Adrenal gland (tissue), 12 donors: ENCODE results near the gene COL4A1. TPM values are rescaled to one million over a fixed set of nuclear protein-coding genes. Genes with fewer than 3 reads are reported as not detected.
A peak's percentile ranks its signal among the peaks of the same experiment; 100 is the strongest.

Experiments
- DNase-seq, 7 donors: peaks; one replicate each; pipeline ENCODE4 v3.0.0-alpha.2; 2019 to 2020
- H3K27ac ChIP-seq, 5 donors: fragments of 200-600 bp; sonication (generic) in 4 of 5; 1 replicate in 3 of 5; 2 replicates in 2 of 5; pipeline versions ENCODE4 v1.5.1 to v1.8.0; 2016 to 2020; ENCODE audit warnings: mild to moderate bottlenecking in 1 of 5
- H3K27me3 ChIP-seq: fragments of 200-600 bp; 2 replicates; pipeline ENCODE4 v1.8.0; 2021
- H3K36me3 ChIP-seq, 2 donors: fragments of 200-600 bp; replicated peaks in 1 of 2; 1 replicate in 1 of 2; 2 replicates in 1 of 2; pipeline versions ENCODE4 v1.5.1 to v1.8.0; 2018 to 2022
- H3K4me1 ChIP-seq, 2 donors: fragments of 200-600 bp; replicated peaks in 1 of 2; 1 replicate in 1 of 2; 2 replicates in 1 of 2; pipeline versions ENCODE4 v1.5.1 to v1.8.0; 2018 to 2021
- H3K4me3 ChIP-seq, 4 donors: fragments of 200-600 bp; sonication (generic) in 3 of 4; one replicate each; pipeline ENCODE4 v1.5.1; 2016 to 2018
- H3K9me3 ChIP-seq, 3 donors: fragments of 200-600 bp; sonication (generic) in 1 of 3; replicated peaks in 1 of 3; 1 replicate in 2 of 3; 2 replicates in 1 of 3; pipeline versions ENCODE4 v1.5.1 to v1.8.0; 2016 to 2021
- POLR2A ChIP-seq, 2 donors: fragments of 450-650 bp; IDR thresholded peaks; one replicate each; pipeline ENCODE4 v1.6.1; 2017; ENCODE audit warnings: antibody characterized with exemption in 2 of 2, mild to moderate bottlenecking in 2 of 2, moderate library complexity in 1 of 2
- WGBS, 4 donors: extraction: QIAGEN DNeasy Blood & Tissue Kit in 2 of 4; methylation state at CpG; one replicate each; pipeline versions ENCODE4 v1.1.5 to v1.1.7; 2013 to 2017; 5-methylcytosine and 5-hydroxymethylcytosine counted together
- intact Hi-C, 2 donors: fragments of 100-400 bp; cut with DNase I; formaldehyde crosslinking; loops; one replicate each; pipeline versions ENCODE4 v1.14.1 to v1.15.0; 2022 to 2023
- polyA plus RNA-seq, 3 donors: library from polyadenylated mRNA; stranded (reverse); fragments of 200-250 nt in 2 of 3; fragments of 350-450 nt in 1 of 3; fragmentation: Illumina TruSeq in 1 of 3; extraction: RNeasy Lipid Tissue Mini Kit (QIAGEN cat#74804) in 1 of 3; gene quantifications; one replicate each; pipeline ENCODE4 v1.2.3, GENCODE V29; 2013 to 2014
- total RNA-seq, 9 donors: library from RNA; depleted of rRNA in 4 of 9; stranded (reverse); fragments of >200 nt in 4 of 9; fragments of 120-200 nt in 1 of 9; fragmentation: NEBNext Ultra II Directional in 1 of 9; extraction: Animal tissue kit (Norgen Biotek cat#: 25700) in 1 of 9; gene quantifications; one replicate each; pipeline versions ENCODE4 v1.1.0 to v1.2.4, GENCODE V29; 2013 to 2023
- TF ChIP-seq, protein P1 (sequence below), 6 experiments: fragments of 450-650 bp in 4 of 6; fragments of 200-600 bp in 2 of 6; sonication (generic) in 1 of 6; IDR thresholded peaks; 1 replicate in 5 of 6; 2 replicates in 1 of 6; pipeline versions ENCODE4 v1.5.1 to v1.8.0; 2016 to 2021; ENCODE audit warnings: antibody characterized with exemption in 6 of 6, mild to moderate bottlenecking in 2 of 6, moderate library complexity in 1 of 6
- donor health status: healthy with polysubstance abuse.
- donor health status: Bipolar disorder and iron deficiency.
- donor health status: DM: yes; HTN: yes; CAD: no.
- donor health status: DM: no; HTN: no; CAD: no.
- donor health status: DM: no; HTN: no; CAD: no.
- donor health status: DM: yes; HTN: yes; CAD: no.

Gene COL4A1
- total and polyA plus RNA-seq, 12 donors: 62.4 to 364 (median 183) TPM

DNA sequence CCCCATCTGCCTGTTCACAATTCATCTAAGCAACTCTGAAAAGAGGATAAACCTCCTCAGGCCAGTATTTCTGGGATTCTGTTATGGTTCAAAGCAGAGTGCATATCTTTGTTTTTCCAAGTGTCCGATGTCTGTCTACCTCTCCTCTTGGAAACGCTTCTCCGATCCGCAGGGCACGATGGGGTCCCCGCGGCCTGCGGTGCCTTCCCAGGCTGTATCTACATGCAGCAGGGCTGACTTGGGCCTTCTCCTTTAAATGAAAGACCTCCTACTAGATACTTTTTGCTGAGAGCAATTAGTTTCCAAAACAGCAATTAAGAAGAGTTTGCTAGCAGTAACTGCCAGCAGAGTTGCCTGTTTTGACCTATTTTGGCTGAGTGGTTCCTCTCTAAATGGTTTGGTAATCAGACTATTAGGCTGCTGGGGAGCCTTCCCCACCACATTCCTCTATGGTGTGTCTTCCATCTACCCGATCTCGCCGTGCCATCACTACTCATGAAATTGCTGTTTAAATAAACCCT is 23.6 kb upstream of the COL4A1 start:
- intact Hi-C loops: no loop called here
- peak in 2 of 7 donors; percentile 11 to 46 for DNase-seq
- H3K27ac ChIP-seq: peak overlapping the region in 2 of 5 donors; percentile 18 to 58
- H3K4me1 ChIP-seq: no peaks in the 10 kb centered on the region
- H3K36me3 ChIP-seq: no peaks in the 10 kb centered on the region
- no peak overlapping the region for H3K4me3 ChIP-seq
- no peaks in the 10 kb centered on the region for H3K27me3 ChIP-seq
- WGBS, 4 donors: 74 to 94% (median 89%) methylated on average over 11 of the region's 11 CpGs
- no peak for TF ChIP-seq POLR2A (IDR thresholded peaks at IDR 0.05)
- TF ChIP-seq, protein P1, sequence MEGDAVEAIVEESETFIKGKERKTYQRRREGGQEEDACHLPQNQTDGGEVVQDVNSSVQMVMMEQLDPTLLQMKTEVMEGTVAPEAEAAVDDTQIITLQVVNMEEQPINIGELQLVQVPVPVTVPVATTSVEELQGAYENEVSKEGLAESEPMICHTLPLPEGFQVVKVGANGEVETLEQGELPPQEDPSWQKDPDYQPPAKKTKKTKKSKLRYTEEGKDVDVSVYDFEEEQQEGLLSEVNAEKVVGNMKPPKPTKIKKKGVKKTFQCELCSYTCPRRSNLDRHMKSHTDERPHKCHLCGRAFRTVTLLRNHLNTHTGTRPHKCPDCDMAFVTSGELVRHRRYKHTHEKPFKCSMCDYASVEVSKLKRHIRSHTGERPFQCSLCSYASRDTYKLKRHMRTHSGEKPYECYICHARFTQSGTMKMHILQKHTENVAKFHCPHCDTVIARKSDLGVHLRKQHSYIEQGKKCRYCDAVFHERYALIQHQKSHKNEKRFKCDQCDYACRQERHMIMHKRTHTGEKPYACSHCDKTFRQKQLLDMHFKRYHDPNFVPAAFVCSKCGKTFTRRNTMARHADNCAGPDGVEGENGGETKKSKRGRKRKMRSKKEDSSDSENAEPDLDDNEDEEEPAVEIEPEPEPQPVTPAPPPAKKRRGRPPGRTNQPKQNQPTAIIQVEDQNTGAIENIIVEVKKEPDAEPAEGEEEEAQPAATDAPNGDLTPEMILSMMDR (IDR thresholded peaks at IDR 0.05): no peak
- H3K9me3 ChIP-seq: no peaks in the 10 kb centered on the region

- TF ChIP-seq, protein P1 (IDR thresholded peaks at IDR 0.05): no peak
- TF ChIP-seq POLR2A (IDR thresholded peaks at IDR 0.05): no peak
- intact Hi-C loops: no loop called here
- WGBS, 4 donors: 79 to 87% (median 84%) methylated on average over 21 of the region's 21 CpGs
Measured at GRCh38 chr13:110329798-110330461, 23.0 kb upstream of the COL4A1 start.

GRCh38 chr13:110329258-110329657 is 22.3 kb upstream of the COL4A1 start:
- H3K4me1 ChIP-seq: no peaks in the 10 kb centered on the region

More at GRCh38 chr13:110329798-110330461, 23.0 kb upstream of the COL4A1 start:
- Histone ChIP-seq H3K9me3 (no peaks in the 10 kb centered on the region), H3K27me3 (no peaks in the 10 kb centered on the region), H3K4me1 (no peaks in the 10 kb centered on the region), H3K4me3 (no peak overlapping the region), H3K36me3 (no peaks in the 10 kb centered on the region), H3K27ac (peak overlapping the region in 2 of 5 donors; percentile 18 to 58)
- peak in 1 of 7 donors; percentile 24 for DNase-seq

DNA sequence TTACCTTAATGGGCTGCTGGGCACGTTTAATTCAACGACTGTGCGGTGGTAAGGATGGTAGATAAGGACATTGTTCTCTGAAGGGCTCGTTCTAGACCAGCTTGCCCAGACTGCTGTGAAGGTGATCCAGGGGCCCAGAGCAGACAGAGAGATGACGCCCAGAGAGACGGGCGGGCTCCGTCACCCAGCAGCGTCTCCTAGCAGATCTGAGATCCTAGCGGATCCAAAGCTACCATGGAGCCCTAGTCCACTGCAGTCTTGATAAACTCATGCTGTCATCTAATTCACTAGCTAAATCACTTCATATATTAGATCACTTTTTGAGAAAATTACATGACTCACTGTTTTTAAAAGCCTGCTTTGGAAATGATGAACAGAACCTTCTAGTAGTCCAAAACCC is 21.6 kb upstream of the COL4A1 start:
- Histone ChIP-seq H3K27me3 (no peaks in the 10 kb centered on the region), H3K36me3 (no peaks in the 10 kb centered on the region), H3K4me1 (no peaks in the 10 kb centered on the region), H3K4me3 (no peak overlapping the region), H3K9me3 (no peaks in the 10 kb centered on the region), H3K27ac (no peak overlapping the region)
- TF ChIP-seq, protein P1 (IDR thresholded peaks at IDR 0.05): no peak
- DNase-seq: peak in 1 of 7 donors; percentile 42
- intact Hi-C loops: no loop called here
- WGBS, 4 donors: 86 to 93% (median 92%) methylated on average over 10 of the region's 10 CpGs

More at GRCh38 chr13:110329258-110329657, 22.3 kb upstream of the COL4A1 start:
- intact Hi-C loops: no loop called here
- Histone ChIP-seq H3K27ac (no peak overlapping the region), H3K27me3 (no peaks in the 10 kb centered on the region), H3K36me3 (no peaks in the 10 kb centered on the region), H3K4me3 (no peak overlapping the region), H3K9me3 (no peaks in the 10 kb centered on the region)
- no peak for DNase-seq
- 82 to 89% (median 87%) methylated on average over 6 of the region's 6 CpGs for WGBS, 4 donors
- TF ChIP-seq POLR2A (IDR thresholded peaks at IDR 0.05): no peak
- TF ChIP-seq, protein P1 (IDR thresholded peaks at IDR 0.05): no peak
